SK-N-SH treated with all-trans-retinoic acid at 6 μM for 48 hours (cell line): Measurements from ENCODE around the gene L2HGDH.

Experiments
- ATAC-seq: fragments of 200-7000 bp; cut with Tn5 transposase; 3 replicates; pipeline ENCODE4 v1.9.1; 2020; ENCODE audit warnings: mild to moderate bottlenecking, moderate library complexity
- ARNTL ChIP-seq: fragments of 450-650 bp; formaldehyde crosslinking; IDR thresholded peaks from 2 replicates; pipeline ENCODE4 v1.5.0; 2020; ENCODE audit warnings: low read depth, mild to moderate bottlenecking, moderate library complexity, borderline replicate concordance
- BACH2 ChIP-seq: fragments of 250-450 bp; sonication (Bioruptor Pico); IDR thresholded peaks from 2 replicates; pipeline ENCODE4 v1.9.0; 2021; ENCODE audit warnings: mild to moderate bottlenecking, borderline replicate concordance
- ESRRG ChIP-seq: fragments of 250-450 bp; sonication (Bioruptor Pico); IDR thresholded peaks from 2 replicates; pipeline ENCODE4 v1.6.1; 2021; ENCODE audit warnings: mild to moderate bottlenecking
- GLIS3 ChIP-seq: fragments of 250-450 bp; sonication (Bioruptor Pico); IDR thresholded peaks from 2 replicates; pipeline ENCODE4 v1.5.0; 2020; ENCODE audit warnings: mild to moderate bottlenecking, moderate library complexity
- ISL1 ChIP-seq: fragments of 250-450 bp; sonication (Bioruptor Pico); IDR thresholded peaks from 2 replicates; pipeline ENCODE4 v2.1.2; 2022; ENCODE audit warnings: mild to moderate bottlenecking, moderate library complexity
- OSR1 ChIP-seq: fragments of 250-450 bp; sonication (Bioruptor Pico); IDR thresholded peaks from 2 replicates; pipeline ENCODE4 v1.8.0; 2022; ENCODE audit warnings: moderate library complexity, mild to moderate bottlenecking, inconsistent platforms
- PPARA ChIP-seq: fragments of 250-450 bp; sonication (Bioruptor Pico); IDR thresholded peaks from 2 replicates; pipeline ENCODE4 v1.5.0; 2020; ENCODE audit warnings: mild to moderate bottlenecking, borderline replicate concordance
- RARB ChIP-seq: fragments of 250-450 bp; sonication (Bioruptor Pico); IDR thresholded peaks from 2 replicates; pipeline ENCODE4 v1.8.0; 2021; ENCODE audit warnings: mild to moderate bottlenecking, moderate library complexity
- SNAI2 ChIP-seq: fragments of 250-450 bp; sonication (Bioruptor Pico); IDR thresholded peaks from 2 replicates; pipeline ENCODE4 v1.5.0; 2020; ENCODE audit warnings: mild to moderate bottlenecking, moderate library complexity
- TCF4 ChIP-seq: fragments of 250-450 bp; sonication (Bioruptor Pico); IDR thresholded peaks from 2 replicates; pipeline ENCODE4 v1.8.0; 2021; ENCODE audit warnings: mild to moderate bottlenecking, moderate library complexity, borderline replicate concordance
- TOX ChIP-seq: fragments of 250-450 bp; sonication (Bioruptor Pico); IDR thresholded peaks from 2 replicates; pipeline ENCODE4 v1.8.0; 2021; ENCODE audit warnings: mild to moderate bottlenecking, moderate library complexity, borderline replicate concordance
- ZFP3 ChIP-seq: fragments of 250-450 bp; sonication (Bioruptor Pico); IDR thresholded peaks from 2 replicates; pipeline ENCODE4 v1.5.0; 2020; ENCODE audit warnings: mild to moderate bottlenecking, moderate library complexity
- ZNF565 ChIP-seq: fragments of 450-650 bp; formaldehyde crosslinking; conservative IDR thresholded peaks from 2 replicates; pipeline ENCODE4 v1.5.0; 2020; ENCODE audit warnings: low read depth, mild to moderate bottlenecking, moderate library complexity
- ZNF70 ChIP-seq: fragments of 450-650 bp; formaldehyde crosslinking; IDR thresholded peaks from 2 replicates; pipeline ENCODE4 v1.5.0; 2020; ENCODE audit warnings: mild to moderate bottlenecking, moderate library complexity
- ZNF8 ChIP-seq: fragments of 450-650 bp; formaldehyde crosslinking; IDR thresholded peaks from 2 replicates; pipeline ENCODE4 v1.5.0; 2020; ENCODE audit warnings: mild to moderate bottlenecking, moderate library complexity
- TF ChIP-seq, protein P1 (sequence below): fragments of 250-450 bp; sonication (Bioruptor Pico); IDR thresholded peaks from 2 replicates; pipeline ENCODE4 v1.8.0; 2021; ENCODE audit warnings: low read depth, mild to moderate bottlenecking, moderate library complexity, borderline replicate concordance
- TF ChIP-seq, protein P2 (sequence below): fragments of 250-450 bp; sonication (Bioruptor Pico); IDR thresholded peaks from 2 replicates; pipeline ENCODE4 v1.8.0; 2020; ENCODE audit warnings: mild to moderate bottlenecking, moderate library complexity, borderline replicate concordance
- TF ChIP-seq, protein P3 (sequence below): fragments of 250-450 bp; sonication (Bioruptor Pico); IDR thresholded peaks from 2 replicates; pipeline ENCODE4 v1.5.0; 2020; ENCODE audit warnings: mild to moderate bottlenecking, moderate library complexity
- TF ChIP-seq, protein P4 (sequence below): fragments of 250-450 bp; sonication (Bioruptor Pico); IDR thresholded peaks from 2 replicates; pipeline ENCODE4 v1.5.1; 2020; ENCODE audit warnings: low read depth, mild to moderate bottlenecking, moderate library complexity

Gene L2HGDH

DNA sequence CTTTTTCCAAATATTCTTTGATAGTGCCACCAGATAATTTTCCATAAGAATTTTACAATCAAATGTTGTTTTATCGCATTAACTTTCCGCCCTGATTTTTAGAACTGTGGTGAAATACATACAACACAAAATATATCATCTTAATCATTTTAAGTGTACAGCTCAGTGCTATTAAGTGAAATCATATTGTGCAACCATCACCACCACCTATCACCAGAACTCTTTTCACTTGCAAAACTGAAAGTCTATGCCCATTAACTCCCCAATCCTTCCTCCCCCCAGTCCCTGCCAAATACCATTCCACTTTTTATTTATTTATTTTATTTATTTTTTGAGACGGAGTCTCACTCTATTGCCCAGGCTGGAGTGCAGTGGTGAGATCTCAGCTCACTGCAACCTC is 48.1 kb upstream of the L2HGDH start (continued):
- TF ChIP-seq, protein P1, sequence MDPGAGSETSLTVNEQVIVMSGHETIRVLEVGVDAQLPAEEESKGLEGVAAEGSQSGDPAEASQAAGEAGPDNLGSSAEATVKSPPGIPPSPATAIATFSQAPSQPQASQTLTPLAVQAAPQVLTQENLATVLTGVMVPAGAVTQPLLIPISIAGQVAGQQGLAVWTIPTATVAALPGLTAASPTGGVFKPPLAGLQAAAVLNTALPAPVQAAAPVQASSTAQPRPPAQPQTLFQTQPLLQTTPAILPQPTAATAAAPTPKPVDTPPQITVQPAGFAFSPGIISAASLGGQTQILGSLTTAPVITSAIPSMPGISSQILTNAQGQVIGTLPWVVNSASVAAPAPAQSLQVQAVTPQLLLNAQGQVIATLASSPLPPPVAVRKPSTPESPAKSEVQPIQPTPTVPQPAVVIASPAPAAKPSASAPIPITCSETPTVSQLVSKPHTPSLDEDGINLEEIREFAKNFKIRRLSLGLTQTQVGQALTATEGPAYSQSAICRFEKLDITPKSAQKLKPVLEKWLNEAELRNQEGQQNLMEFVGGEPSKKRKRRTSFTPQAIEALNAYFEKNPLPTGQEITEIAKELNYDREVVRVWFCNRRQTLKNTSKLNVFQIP (CRISPR knock-in tag) = no peak
- TF ChIP-seq ZNF70 = no peak

DNA sequence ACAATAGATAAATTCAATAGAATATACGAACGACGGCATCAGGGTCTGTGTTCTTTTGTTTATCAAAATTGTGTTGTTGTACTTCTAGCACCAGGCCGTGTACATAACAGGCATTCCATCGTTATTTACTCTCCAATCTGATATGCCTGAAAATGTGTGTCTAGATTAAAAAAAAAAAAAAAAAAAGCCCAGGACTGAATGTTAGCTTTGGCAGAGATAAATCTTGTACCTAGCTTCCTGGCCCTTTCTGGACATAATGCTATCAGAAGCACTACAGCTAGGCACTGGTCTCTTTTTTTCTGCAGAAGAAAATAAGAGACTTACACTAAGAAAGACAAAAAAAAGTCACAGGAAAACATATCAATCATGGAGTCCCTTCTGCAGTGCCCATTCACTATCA is 47.6 kb upstream of the L2HGDH start:
- no peak for ATAC-seq
- TF ChIP-seq, protein P1 (CRISPR knock-in tag) = no peak
- TF ChIP-seq, protein P2, sequence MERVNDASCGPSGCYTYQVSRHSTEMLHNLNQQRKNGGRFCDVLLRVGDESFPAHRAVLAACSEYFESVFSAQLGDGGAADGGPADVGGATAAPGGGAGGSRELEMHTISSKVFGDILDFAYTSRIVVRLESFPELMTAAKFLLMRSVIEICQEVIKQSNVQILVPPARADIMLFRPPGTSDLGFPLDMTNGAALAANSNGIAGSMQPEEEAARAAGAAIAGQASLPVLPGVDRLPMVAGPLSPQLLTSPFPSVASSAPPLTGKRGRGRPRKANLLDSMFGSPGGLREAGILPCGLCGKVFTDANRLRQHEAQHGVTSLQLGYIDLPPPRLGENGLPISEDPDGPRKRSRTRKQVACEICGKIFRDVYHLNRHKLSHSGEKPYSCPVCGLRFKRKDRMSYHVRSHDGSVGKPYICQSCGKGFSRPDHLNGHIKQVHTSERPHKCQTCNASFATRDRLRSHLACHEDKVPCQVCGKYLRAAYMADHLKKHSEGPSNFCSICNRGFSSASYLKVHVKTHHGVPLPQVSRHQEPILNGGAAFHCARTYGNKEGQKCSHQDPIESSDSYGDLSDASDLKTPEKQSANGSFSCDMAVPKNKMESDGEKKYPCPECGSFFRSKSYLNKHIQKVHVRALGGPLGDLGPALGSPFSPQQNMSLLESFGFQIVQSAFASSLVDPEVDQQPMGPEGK (CRISPR knock-in tag) = no peak
- no peak for TF ChIP-seq OSR1 (CRISPR knock-in tag)
- TF ChIP-seq, protein P3, sequence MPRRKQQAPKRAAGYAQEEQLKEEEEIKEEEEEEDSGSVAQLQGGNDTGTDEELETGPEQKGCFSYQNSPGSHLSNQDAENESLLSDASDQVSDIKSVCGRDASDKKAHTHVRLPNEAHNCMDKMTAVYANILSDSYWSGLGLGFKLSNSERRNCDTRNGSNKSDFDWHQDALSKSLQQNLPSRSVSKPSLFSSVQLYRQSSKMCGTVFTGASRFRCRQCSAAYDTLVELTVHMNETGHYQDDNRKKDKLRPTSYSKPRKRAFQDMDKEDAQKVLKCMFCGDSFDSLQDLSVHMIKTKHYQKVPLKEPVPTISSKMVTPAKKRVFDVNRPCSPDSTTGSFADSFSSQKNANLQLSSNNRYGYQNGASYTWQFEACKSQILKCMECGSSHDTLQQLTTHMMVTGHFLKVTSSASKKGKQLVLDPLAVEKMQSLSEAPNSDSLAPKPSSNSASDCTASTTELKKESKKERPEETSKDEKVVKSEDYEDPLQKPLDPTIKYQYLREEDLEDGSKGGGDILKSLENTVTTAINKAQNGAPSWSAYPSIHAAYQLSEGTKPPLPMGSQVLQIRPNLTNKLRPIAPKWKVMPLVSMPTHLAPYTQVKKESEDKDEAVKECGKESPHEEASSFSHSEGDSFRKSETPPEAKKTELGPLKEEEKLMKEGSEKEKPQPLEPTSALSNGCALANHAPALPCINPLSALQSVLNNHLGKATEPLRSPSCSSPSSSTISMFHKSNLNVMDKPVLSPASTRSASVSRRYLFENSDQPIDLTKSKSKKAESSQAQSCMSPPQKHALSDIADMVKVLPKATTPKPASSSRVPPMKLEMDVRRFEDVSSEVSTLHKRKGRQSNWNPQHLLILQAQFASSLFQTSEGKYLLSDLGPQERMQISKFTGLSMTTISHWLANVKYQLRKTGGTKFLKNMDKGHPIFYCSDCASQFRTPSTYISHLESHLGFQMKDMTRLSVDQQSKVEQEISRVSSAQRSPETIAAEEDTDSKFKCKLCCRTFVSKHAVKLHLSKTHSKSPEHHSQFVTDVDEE (CRISPR knock-in tag) = no peak
- no peak for TF ChIP-seq ZNF565 (CRISPR knock-in tag)
- TF ChIP-seq TCF4 (CRISPR knock-in tag) = no peak
- no peak for TF ChIP-seq ARNTL (CRISPR knock-in tag)
- TF ChIP-seq ZNF8 = no peak
- no peak for TF ChIP-seq ZNF70
- no peak for TF ChIP-seq ESRRG
- no peak for TF ChIP-seq SNAI2
- TF ChIP-seq, protein P4, sequence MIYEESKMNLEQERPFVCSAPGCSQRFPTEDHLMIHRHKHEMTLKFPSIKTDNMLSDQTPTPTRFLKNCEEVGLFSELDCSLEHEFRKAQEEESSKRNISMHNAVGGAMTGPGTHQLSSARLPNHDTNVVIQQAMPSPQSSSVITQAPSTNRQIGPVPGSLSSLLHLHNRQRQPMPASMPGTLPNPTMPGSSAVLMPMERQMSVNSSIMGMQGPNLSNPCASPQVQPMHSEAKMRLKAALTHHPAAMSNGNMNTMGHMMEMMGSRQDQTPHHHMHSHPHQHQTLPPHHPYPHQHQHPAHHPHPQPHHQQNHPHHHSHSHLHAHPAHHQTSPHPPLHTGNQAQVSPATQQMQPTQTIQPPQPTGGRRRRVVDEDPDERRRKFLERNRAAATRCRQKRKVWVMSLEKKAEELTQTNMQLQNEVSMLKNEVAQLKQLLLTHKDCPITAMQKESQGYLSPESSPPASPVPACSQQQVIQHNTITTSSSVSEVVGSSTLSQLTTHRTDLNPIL (CRISPR knock-in tag) = no peak

DNA sequence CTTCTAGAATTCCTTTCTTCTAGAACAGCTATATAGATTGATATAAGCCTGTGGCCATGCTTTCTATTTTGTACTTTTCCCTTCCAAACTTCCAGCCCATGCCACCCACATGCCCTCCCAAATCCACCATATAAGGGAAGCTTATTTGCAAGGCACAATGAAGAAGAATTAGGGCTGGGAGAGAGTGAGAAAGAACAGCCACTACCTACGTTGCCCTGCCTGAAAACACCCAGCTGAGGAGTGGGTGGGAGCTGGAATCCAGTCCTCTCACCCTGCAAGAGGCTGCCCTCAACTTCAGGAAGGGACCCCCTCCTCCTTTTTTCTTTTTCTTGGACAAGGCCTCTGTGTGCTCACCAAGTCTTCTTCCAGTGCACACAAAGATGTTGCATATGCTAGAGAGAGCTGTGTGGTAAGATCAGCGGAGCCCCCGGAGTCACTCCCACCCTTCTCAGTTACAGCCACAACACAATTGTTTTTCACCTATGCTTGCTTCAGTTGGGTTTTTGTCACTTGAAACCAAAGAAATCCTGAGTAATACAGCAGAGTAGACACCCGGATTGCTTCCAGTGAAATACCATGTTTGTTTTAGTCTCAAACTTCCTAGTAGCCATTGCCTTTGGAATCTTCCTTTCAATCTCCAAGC is 45.8 kb upstream of the L2HGDH start:
- TF ChIP-seq ZFP3 (CRISPR knock-in tag) (no peak), GLIS3 (CRISPR knock-in tag) (no peak), ZNF70 (no peak), TOX (CRISPR knock-in tag) (no peak), ISL1 (CRISPR knock-in tag) (no peak), OSR1 (CRISPR knock-in tag) (no peak), RARB (CRISPR knock-in tag) (no peak), TCF4 (CRISPR knock-in tag) (no peak), ZNF565 (CRISPR knock-in tag) (no peak), ARNTL (CRISPR knock-in tag) (no peak), BACH2 (CRISPR knock-in tag) (no peak), PPARA (CRISPR knock-in tag) (no peak)
- TF ChIP-seq, protein P4 (CRISPR knock-in tag) = no peak
- TF ChIP-seq, protein P1 (CRISPR knock-in tag) = no peak
- ATAC-seq = no peak
